HepG2 (cell line): ENCODE data around the gene QSOX2.

ENCODE experiments used
- JDP2 ChIP-seq: sonication (generic); formaldehyde crosslinking; IDR thresholded peaks from 2 replicates; pipeline ENCODE4 v1.8.1; 2022; ENCODE audit warnings: missing genetic modification reagents, borderline replicate concordance
- SPEN ChIP-seq: sonication (generic); formaldehyde crosslinking; IDR thresholded peaks from 2 replicates; pipeline ENCODE4 v1.5.1; 2020; ENCODE audit warnings: low read depth, mild to moderate bottlenecking, missing genetic modification reagents
- ZBTB8A ChIP-seq: sonication (generic); formaldehyde crosslinking; IDR thresholded peaks from 2 replicates; pipeline ENCODE4 v1.4.0; 2020; ENCODE audit warnings: mild to moderate bottlenecking, low read depth, missing genetic modification reagents, borderline replicate concordance
- ZFP91 ChIP-seq: sonication (generic); formaldehyde crosslinking; IDR thresholded peaks from 2 replicates; pipeline ENCODE4 v1.9.0; 2022; ENCODE audit warnings: missing genetic modification reagents, mild to moderate bottlenecking, borderline replicate concordance
- ZNF317 ChIP-seq: sonication (generic); formaldehyde crosslinking; IDR thresholded peaks from 2 replicates; pipeline ENCODE4 v1.5.0; 2020; ENCODE audit warnings: mild to moderate bottlenecking, missing genetic modification reagents
- ZNF646 ChIP-seq: sonication (generic); formaldehyde crosslinking; IDR thresholded peaks from 2 replicates; pipeline ENCODE4 v1.9.0; 2021; ENCODE audit warnings: mild to moderate bottlenecking, missing genetic modification reagents
- TF ChIP-seq, protein P1 (sequence below): sonication (generic); formaldehyde crosslinking; IDR thresholded peaks from 2 replicates; pipeline ENCODE4 v1.4.0; 2020; ENCODE audit warnings: missing genetic modification reagents, borderline replicate concordance

GRCh38 chr9:136218271-136218670 is 27.3 kb downstream of the QSOX2 start:
- TF ChIP-seq SPEN (CRISPR knock-in tag) = no peak
- TF ChIP-seq ZFP91 = no peak
- no peak for TF ChIP-seq JDP2 (CRISPR knock-in tag)
- no peak for TF ChIP-seq ZNF317 (CRISPR knock-in tag)
- TF ChIP-seq, protein P1, sequence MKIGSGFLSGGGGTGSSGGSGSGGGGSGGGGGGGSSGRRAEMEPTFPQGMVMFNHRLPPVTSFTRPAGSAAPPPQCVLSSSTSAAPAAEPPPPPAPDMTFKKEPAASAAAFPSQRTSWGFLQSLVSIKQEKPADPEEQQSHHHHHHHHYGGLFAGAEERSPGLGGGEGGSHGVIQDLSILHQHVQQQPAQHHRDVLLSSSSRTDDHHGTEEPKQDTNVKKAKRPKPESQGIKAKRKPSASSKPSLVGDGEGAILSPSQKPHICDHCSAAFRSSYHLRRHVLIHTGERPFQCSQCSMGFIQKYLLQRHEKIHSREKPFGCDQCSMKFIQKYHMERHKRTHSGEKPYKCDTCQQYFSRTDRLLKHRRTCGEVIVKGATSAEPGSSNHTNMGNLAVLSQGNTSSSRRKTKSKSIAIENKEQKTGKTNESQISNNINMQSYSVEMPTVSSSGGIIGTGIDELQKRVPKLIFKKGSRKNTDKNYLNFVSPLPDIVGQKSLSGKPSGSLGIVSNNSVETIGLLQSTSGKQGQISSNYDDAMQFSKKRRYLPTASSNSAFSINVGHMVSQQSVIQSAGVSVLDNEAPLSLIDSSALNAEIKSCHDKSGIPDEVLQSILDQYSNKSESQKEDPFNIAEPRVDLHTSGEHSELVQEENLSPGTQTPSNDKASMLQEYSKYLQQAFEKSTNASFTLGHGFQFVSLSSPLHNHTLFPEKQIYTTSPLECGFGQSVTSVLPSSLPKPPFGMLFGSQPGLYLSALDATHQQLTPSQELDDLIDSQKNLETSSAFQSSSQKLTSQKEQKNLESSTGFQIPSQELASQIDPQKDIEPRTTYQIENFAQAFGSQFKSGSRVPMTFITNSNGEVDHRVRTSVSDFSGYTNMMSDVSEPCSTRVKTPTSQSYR (CRISPR knock-in tag) = no peak
- TF ChIP-seq ZNF646 (CRISPR knock-in tag) = no peak
- no peak for TF ChIP-seq ZBTB8A (CRISPR knock-in tag)
